HL-60/S4 treated with retinoic acid at 250 ng/mL for 4 days and 3 days (cell line): Measurements from ENCODE around the gene CBX4.

Source experiments
- in situ Hi-C: fragments of 300-500 bp; cut with MboI; formaldehyde crosslinking; loops from 2 replicates; pipeline ENCODE4 v1.7.0; 2022; ENCODE audit warnings: low sequenced_read_pairs

The CBX4 gene

GRCh38 chr17:79792984-79793923 lies 46.0 kb downstream of the CBX4 start:
- in situ Hi-C loops: no loop called here

GRCh38 chr17:79792341-79792871 lies 46.8 kb downstream of the CBX4 start:
- in situ Hi-C loops: no loop called here

- in situ Hi-C loops: no loop called here
Observed at GRCh38 chr17:79791735-79792161, 47.5 kb downstream of the CBX4 start.

GRCh38 chr17:79790805-79791734 lies 48.2 kb downstream of the CBX4 start:
- in situ Hi-C loops: no loop called here

GRCh38 chr17:79789943-79790804 lies 49.1 kb downstream of the CBX4 start:
- in situ Hi-C loops: no loop called here

GRCh38 chr17:79788989-79789942 lies 50.0 kb downstream of the CBX4 start:
- in situ Hi-C loops: no loop called here

GRCh38 chr17:79788455-79788854 lies 50.8 kb downstream of the CBX4 start:
- in situ Hi-C loops: no loop called here

GRCh38 chr17:79786930-79787643 lies 52.2 kb downstream of the CBX4 start:
- in situ Hi-C loops: no loop called here

- in situ Hi-C loops: no loop called here
Observed at GRCh38 chr17:79785900-79786810, 53.1 kb downstream of the CBX4 start.

GRCh38 chr17:79785017-79785899 lies 54.0 kb downstream of the CBX4 start:
- in situ Hi-C loops: no loop called here

- in situ Hi-C loops: no loop called here
Observed at GRCh38 chr17:79784353-79785016, 54.8 kb downstream of the CBX4 start.

GRCh38 chr17:79783891-79784290 lies 55.3 kb downstream of the CBX4 start:
- in situ Hi-C loops: no loop called here
